Measurements from ENCODE around the gene ZNF205. TPM values are rescaled to one million over a fixed set of nuclear protein-coding genes. Genes with fewer than 3 reads are reported as not detected.
"Not testable (repeated sequence)": the region's sequence is repeated elsewhere in the genome, so short reads cannot be mapped to it uniquely, and the experiment has no call there.

Gene ZNF205
- total RNA-seq, 1 donor from 2014 or later, result 14.8 TPM

GRCh38 chr16:3066440-3066748, 46.0 kb upstream of the ZNF205 start:
- H3K36me3 Mint-ChIP-seq (ENCODE audit: unreplicated experiment), result peaks cover 2% of the 10 kb centered on the region
- H3K9me3 Mint-ChIP-seq (ENCODE audit: unreplicated experiment), result no peaks in the 10 kb centered on the region
- peaks cover 7% of the 10 kb centered on the region for H3K4me1 Mint-ChIP-seq (ENCODE audit: unreplicated experiment)
- H3K27ac Mint-ChIP-seq (ENCODE audit: unreplicated experiment), result peak overlapping the region; percentile 47
- DNase-seq (ENCODE audit: extremely low spot score, unreplicated experiment), result no peak
- TF ChIP-seq CTCF (IDR thresholded peaks at IDR 0.05), result no peak
- no peaks in the 10 kb centered on the region for H3K27me3 Mint-ChIP-seq (ENCODE audit: unreplicated experiment)
- no peak overlapping the region for H3K4me3 Mint-ChIP-seq (ENCODE audit: unreplicated experiment)

GRCh38 chr16:3068487-3068886, 43.9 kb upstream of the ZNF205 start:
- Mint-ChIP-seq H3K9me3 (ENCODE audit: unreplicated experiment) (no peaks in the 10 kb centered on the region), H3K27me3 (ENCODE audit: unreplicated experiment) (peaks cover 8% of the 10 kb centered on the region), H3K4me3 (ENCODE audit: unreplicated experiment) (no peak overlapping the region), H3K36me3 (ENCODE audit: unreplicated experiment) (peaks cover 2% of the 10 kb centered on the region), H3K4me1 (ENCODE audit: unreplicated experiment) (peaks cover 7% of the 10 kb centered on the region), H3K27ac (ENCODE audit: unreplicated experiment) (no peak overlapping the region)
- no peak for DNase-seq (ENCODE audit: extremely low spot score, unreplicated experiment)
- TF ChIP-seq CTCF (IDR thresholded peaks at IDR 0.05), result no peak

GRCh38 chr16:3069146-3069545, 43.2 kb upstream of the ZNF205 start:
- not testable (repeated sequence) for H3K4me1 Mint-ChIP-seq (ENCODE audit: unreplicated experiment); H3K4me3 Mint-ChIP-seq (ENCODE audit: unreplicated experiment); H3K36me3 Mint-ChIP-seq (ENCODE audit: unreplicated experiment); DNase-seq (ENCODE audit: extremely low spot score, unreplicated experiment); H3K27ac Mint-ChIP-seq (ENCODE audit: unreplicated experiment); H3K9me3 Mint-ChIP-seq (ENCODE audit: unreplicated experiment)
- H3K27me3 Mint-ChIP-seq (ENCODE audit: unreplicated experiment), result peaks cover 14% of the 10 kb centered on the region

- no peak for TF ChIP-seq CTCF (IDR thresholded peaks at IDR 0.05)
- Mint-ChIP-seq H3K27ac (ENCODE audit: unreplicated experiment) (no peak overlapping the region), H3K36me3 (ENCODE audit: unreplicated experiment) (peaks cover 2% of the 10 kb centered on the region), H3K9me3 (ENCODE audit: unreplicated experiment) (no peaks in the 10 kb centered on the region), H3K4me3 (ENCODE audit: unreplicated experiment) (no peak overlapping the region), H3K4me1 (ENCODE audit: unreplicated experiment) (peaks cover 1% of the 10 kb centered on the region), H3K27me3 (ENCODE audit: unreplicated experiment) (peaks cover 26% of the 10 kb centered on the region)
- DNase-seq (ENCODE audit: extremely low spot score, unreplicated experiment), result no peak
Observed at GRCh38 chr16:3070608-3071111, 41.7 kb upstream of the ZNF205 start.

GRCh38 chr16:3071655-3072054, 40.7 kb upstream of the ZNF205 start:
- Mint-ChIP-seq H3K27me3 (ENCODE audit: unreplicated experiment) (peaks cover 33% of the 10 kb centered on the region), H3K36me3 (ENCODE audit: unreplicated experiment) (peaks cover 2% of the 10 kb centered on the region), H3K4me1 (ENCODE audit: unreplicated experiment) (no peaks in the 10 kb centered on the region), H3K9me3 (ENCODE audit: unreplicated experiment) (no peaks in the 10 kb centered on the region), H3K27ac (ENCODE audit: unreplicated experiment) (no peak overlapping the region), H3K4me3 (ENCODE audit: unreplicated experiment) (no peak overlapping the region)
- no peak for DNase-seq (ENCODE audit: extremely low spot score, unreplicated experiment)
- no peak for TF ChIP-seq CTCF (IDR thresholded peaks at IDR 0.05)

- DNase-seq (ENCODE audit: extremely low spot score, unreplicated experiment); H3K4me3 Mint-ChIP-seq (ENCODE audit: unreplicated experiment); H3K27ac Mint-ChIP-seq (ENCODE audit: unreplicated experiment); H3K36me3 Mint-ChIP-seq (ENCODE audit: unreplicated experiment); H3K4me1 Mint-ChIP-seq (ENCODE audit: unreplicated experiment); H3K9me3 Mint-ChIP-seq (ENCODE audit: unreplicated experiment): not testable (repeated sequence)
- H3K27me3 Mint-ChIP-seq (ENCODE audit: unreplicated experiment), result peaks cover 37% of the 10 kb centered on the region
Observed at GRCh38 chr16:3072148-3072547, 40.2 kb upstream of the ZNF205 start.

GRCh38 chr16:3072576-3073263, 39.7 kb upstream of the ZNF205 start:
- H3K36me3 Mint-ChIP-seq (ENCODE audit: unreplicated experiment); H3K4me1 Mint-ChIP-seq (ENCODE audit: unreplicated experiment); DNase-seq (ENCODE audit: extremely low spot score, unreplicated experiment): not testable (repeated sequence)

More at GRCh38 chr16:3072576-3073263, 39.7 kb upstream of the ZNF205 start:
- H3K27me3 Mint-ChIP-seq (ENCODE audit: unreplicated experiment), result peaks cover 41% of the 10 kb centered on the region
- not testable (repeated sequence) for H3K4me3 Mint-ChIP-seq (ENCODE audit: unreplicated experiment); H3K9me3 Mint-ChIP-seq (ENCODE audit: unreplicated experiment); H3K27ac Mint-ChIP-seq (ENCODE audit: unreplicated experiment)
